Keratinocyte (primary cell): Measurements from ENCODE around the gene GPX2. TPM values are rescaled to one million over a fixed set of nuclear protein-coding genes. Genes with fewer than 3 reads are reported as not detected.

Source experiments
- DNase-seq: peaks from one replicate; pipeline ENCODE4 v3.0.0-alpha.2; 2011; ENCODE audit warnings: low read depth, missing footprints, low spot score
- FAIRE-seq: peaks from 2 replicates; lab custom pipeline; 2011; peaks lifted over from hg19 to GRCh38; lab: Jason Lieb, UNC
- H2AFZ ChIP-seq: 2 replicates; pipeline ENCODE4 v1.6.0; 2012; ENCODE audit warnings: low read length, control low read depth, inconsistent platforms; ENCODE audit not compliant: control insufficient read depth
- H3K27ac ChIP-seq: 2 replicates; pipeline ENCODE4 v1.5.1; 2011; ENCODE audit warnings: low read length; ENCODE audit not compliant: control insufficient read depth, insufficient read depth
- H3K27me3 ChIP-seq: 3 replicates; pipeline ENCODE4 v1.6.0; 2011; ENCODE audit warnings: low read length; ENCODE audit not compliant: control insufficient read depth, insufficient read depth; ENCODE audit errors: extremely low read depth
- H3K36me3 ChIP-seq, 2 experiments: 2 replicates in 1 of 2; 3 replicates in 1 of 2; pipeline ENCODE4 v1.5.1; 2011; ENCODE audit warnings: low read length in 2 of 2, mild to moderate bottlenecking in 1 of 2; ENCODE audit not compliant: control insufficient read depth in 2 of 2, insufficient read depth in 2 of 2; ENCODE audit errors: extremely low read depth in 1 of 2
- H3K4me1 ChIP-seq: 3 replicates; pipeline ENCODE4 v1.5.1; 2011; ENCODE audit warnings: low read length; ENCODE audit not compliant: control insufficient read depth, insufficient read depth; ENCODE audit errors: extremely low read depth
- H3K4me2 ChIP-seq: 3 replicates; pipeline ENCODE4 v1.6.0; 2011; ENCODE audit warnings: low read depth, low read length; ENCODE audit not compliant: control insufficient read depth, insufficient read depth; ENCODE audit errors: extremely low read depth
- H3K4me3 ChIP-seq, 3 experiments: fragments of 200-600 bp in 1 of 3; sonication (generic) in 1 of 3; 2 replicates in 2 of 3; 3 replicates in 1 of 3; pipeline ENCODE4 v1.5.1; 2011 to 2016; ENCODE audit warnings: low read length in 3 of 3, mild to moderate bottlenecking in 3 of 3, control low read depth in 2 of 3, inconsistent platforms in 1 of 3, low read depth in 1 of 3, mixed read lengths in 1 of 3, mixed run types in 1 of 3, moderate library complexity in 1 of 3; ENCODE audit not compliant: control insufficient read depth in 2 of 3, insufficient read depth in 2 of 3; ENCODE audit errors: extremely low read depth in 1 of 3
- H3K79me2 ChIP-seq: 2 replicates; pipeline ENCODE4 v1.6.0; 2012; ENCODE audit warnings: low read length; ENCODE audit not compliant: control insufficient read depth, insufficient read depth
- H3K9ac ChIP-seq: 3 replicates; pipeline ENCODE4 v1.6.0; 2011; ENCODE audit warnings: low read length; ENCODE audit not compliant: control insufficient read depth, insufficient read depth; ENCODE audit errors: extremely low read depth
- H3K9me1 ChIP-seq: 3 replicates; pipeline ENCODE4 v1.6.0; 2011; ENCODE audit warnings: low read length; ENCODE audit not compliant: control insufficient read depth, insufficient read depth; ENCODE audit errors: extremely low read depth
- H3K9me3 ChIP-seq: 2 replicates; pipeline ENCODE4 v1.5.1; 2012; ENCODE audit warnings: low read depth, low read length; ENCODE audit not compliant: control insufficient read depth
- H4K20me1 ChIP-seq: 3 replicates; pipeline ENCODE4 v1.6.0; 2011; ENCODE audit warnings: low read length; ENCODE audit not compliant: control insufficient read depth, insufficient read depth; ENCODE audit errors: extremely low read depth
- CTCF ChIP-seq, 3 experiments: IDR thresholded peaks in 1 of 3; conservative IDR thresholded peaks in 1 of 3; optimal IDR thresholded peaks in 1 of 3; 2 replicates in 2 of 3; 3 replicates in 1 of 3; pipeline versions ENCODE3 to v1.5.1; 2011; ENCODE audit warnings: low read length in 3 of 3, mild to moderate bottlenecking in 3 of 3, moderate library complexity in 2 of 3, control low read depth in 1 of 3, inconsistent platforms in 1 of 3; ENCODE audit not compliant: insufficient read depth in 2 of 3; ENCODE audit errors: extremely low read depth in 1 of 3
- EZH2 ChIP-seq: IDR thresholded peaks from one replicate; pipeline ENCODE4 v1.6.1; 2012; ENCODE audit warnings: inconsistent platforms, mild to moderate bottlenecking, low read length, moderate library complexity
- dilution Hi-C: fragments of 300-500 bp; cut with MboI; formaldehyde crosslinking; loops from one replicate; pipeline ENCODE4 v1.7.0; 2020; ENCODE audit warnings: low sequenced_read_pairs; ENCODE audit not compliant: extremely low pct_ligation_motif_present
- polyA plus RNA-seq, 5 experiments: library from polyadenylated mRNA; depleted of rRNA in 3 of 5; stranded (reverse) in 3 of 5; stranded (forward) in 1 of 5; unstranded in 1 of 5; fragments of >200 nt; gene quantifications; 1 replicate in 1 of 5; 2 replicates in 3 of 5; 3 replicates in 1 of 5; pipeline versions ENCODE4 v1.2.1 to v1.2.3, GENCODE V29; 2011 to 2012; ENCODE audit warnings: missing spikeins in 2 of 5, low read depth in 1 of 5, low replicate concordance in 1 of 5

Gene GPX2
- polyA plus RNA-seq, 1 donor (not counting 4 experiments of a cell fraction or from before 2014, with no cell fraction given), result 47.0 TPM

GRCh38 chr14:64906022-64906421, 36.5 kb downstream of the GPX2 start:
- no peak for DNase-seq
- no peaks in the 10 kb centered on the region for H3K36me3 ChIP-seq
- no peak overlapping the region for H3K4me3 ChIP-seq
- H3K4me1 ChIP-seq, result no peaks in the 10 kb centered on the region
- no peaks in the 10 kb centered on the region for H3K27me3 ChIP-seq
- H3K27ac ChIP-seq, result no peak overlapping the region
- dilution Hi-C loops, result no loop called here
- no peak for FAIRE-seq
- H3K79me2 ChIP-seq, result no peaks in the 10 kb centered on the region
- no peak overlapping the region for H3K9ac ChIP-seq
- no peak for TF ChIP-seq CTCF (optimal IDR thresholded peaks at IDR 0.05 in 1 of 3, IDR thresholded peaks at IDR 0.05 in 1 of 3, conservative IDR thresholded peaks at IDR 0.05 in 1 of 3; ENCODE audit: extremely low read depth in 1 of 3, insufficient read depth in 2 of 3, low read length in 3 of 3)
- TF ChIP-seq EZH2, result no peak
- H3K9me1 ChIP-seq, result no peaks in the 10 kb centered on the region
- peak overlapping the region; percentile 56 for H2AFZ ChIP-seq
- H4K20me1 ChIP-seq, result no peaks in the 10 kb centered on the region
- peak overlapping the region; percentile 28 for H3K4me2 ChIP-seq
- H3K9me3 ChIP-seq, result no peaks in the 10 kb centered on the region

GRCh38 chr14:64899958-64900357, 42.6 kb downstream of the GPX2 start:
- Histone ChIP-seq H4K20me1 (no peaks in the 10 kb centered on the region), H3K4me1 (no peaks in the 10 kb centered on the region), H2AFZ (no peak overlapping the region), H3K4me3 (no peak overlapping the region), H3K36me3 (no peaks in the 10 kb centered on the region), H3K4me2 (no peak overlapping the region), H3K27me3 (no peaks in the 10 kb centered on the region), H3K9me1 (no peaks in the 10 kb centered on the region), H3K9ac (no peak overlapping the region), H3K27ac (no peak overlapping the region), H3K9me3 (no peaks in the 10 kb centered on the region), H3K79me2 (no peaks in the 10 kb centered on the region)
- dilution Hi-C loops, result no loop called here
- FAIRE-seq, result peak; percentile 29
- no peak for DNase-seq
- TF ChIP-seq CTCF (optimal IDR thresholded peaks at IDR 0.05 in 1 of 3, IDR thresholded peaks at IDR 0.05 in 1 of 3, conservative IDR thresholded peaks at IDR 0.05 in 1 of 3; ENCODE audit: extremely low read depth in 1 of 3, insufficient read depth in 2 of 3, low read length in 3 of 3) (no peak), EZH2 (no peak)
